ENCODE data around the gene CD3G.

The CD3G gene

GRCh38 chr11:118310781-118311485, 33.2 kb upstream of the CD3G start:
- H3K36me3 ChIP-seq (ENCODE audit: insufficient read depth, low read length): no peaks in the 10 kb centered on the region
- no peak overlapping the region for H3K27ac ChIP-seq (ENCODE audit: low read depth, low read length)

DNA sequence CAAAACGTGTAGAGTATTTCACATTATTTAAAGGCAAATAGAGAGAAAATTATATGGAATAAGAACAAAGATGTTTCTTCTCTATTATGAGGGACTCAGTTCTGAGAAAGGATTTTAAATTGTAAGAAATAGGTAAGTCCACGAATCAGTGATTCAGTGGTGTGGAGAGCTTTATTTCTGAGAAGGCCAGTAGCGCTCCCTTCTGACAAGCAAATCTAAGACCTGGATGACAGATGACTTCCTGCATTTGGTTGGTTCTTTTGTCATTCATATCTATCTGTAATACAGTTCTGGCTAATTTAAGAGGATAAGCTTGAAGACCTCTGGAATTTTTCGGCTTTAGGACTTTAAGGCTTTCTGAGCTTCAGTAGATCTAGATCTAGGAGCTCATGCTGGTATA, 32.6 kb upstream of the CD3G start:
- no peak overlapping the region for H3K4me3 ChIP-seq (ENCODE audit: low read depth, low read length)
- no peak overlapping the region for H3K27ac ChIP-seq (ENCODE audit: low read depth, low read length)
- peaks cover 74% of the 10 kb centered on the region for H3K27me3 ChIP-seq (ENCODE audit: insufficient read depth, low read length)
- H3K4me1 ChIP-seq (ENCODE audit: control insufficient read depth, insufficient read depth, low read length, unreplicated experiment): no peaks in the 10 kb centered on the region
- no peaks in the 10 kb centered on the region for H3K36me3 ChIP-seq (ENCODE audit: insufficient read depth, low read length)
- no peak overlapping the region for H2AFZ ChIP-seq (ENCODE audit: low read length, unreplicated experiment)
- H3K79me2 ChIP-seq (ENCODE audit: control insufficient read depth, insufficient read depth, low read length, unreplicated experiment): no peaks in the 10 kb centered on the region

More at GRCh38 chr11:118310781-118311485, 33.2 kb upstream of the CD3G start:
- H3K27me3 ChIP-seq (ENCODE audit: insufficient read depth, low read length): peaks cover 71% of the 10 kb centered on the region
- no peaks in the 10 kb centered on the region for H3K79me2 ChIP-seq (ENCODE audit: control insufficient read depth, insufficient read depth, low read length, unreplicated experiment)
- no peak overlapping the region for H3K4me3 ChIP-seq (ENCODE audit: low read depth, low read length)
- H3K4me1 ChIP-seq (ENCODE audit: control insufficient read depth, insufficient read depth, low read length, unreplicated experiment): no peaks in the 10 kb centered on the region
- H2AFZ ChIP-seq (ENCODE audit: low read length, unreplicated experiment): no peak overlapping the region

DNA sequence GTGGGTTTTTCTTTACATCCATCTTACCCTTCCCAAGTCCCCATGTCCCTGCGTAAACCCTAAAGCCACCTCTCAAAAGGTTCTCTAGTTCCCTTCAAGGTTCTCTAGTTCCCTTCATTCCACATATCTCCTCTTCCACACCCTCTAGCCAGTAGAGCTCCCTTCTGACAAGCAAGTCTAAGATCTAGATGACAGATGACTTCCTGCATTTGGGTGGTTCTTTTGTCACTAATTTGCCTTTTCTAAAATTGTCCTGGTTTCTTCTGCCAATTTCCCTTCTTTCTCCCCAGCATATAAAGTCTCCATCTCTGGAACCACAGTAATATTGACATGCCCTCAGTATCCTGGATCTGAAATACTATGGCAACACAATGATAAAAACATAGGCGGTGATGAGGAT, 31.8 kb upstream of the CD3G start:
- peaks cover 81% of the 10 kb centered on the region for H3K27me3 ChIP-seq (ENCODE audit: insufficient read depth, low read length)
- H3K79me2 ChIP-seq (ENCODE audit: control insufficient read depth, insufficient read depth, low read length, unreplicated experiment): no peaks in the 10 kb centered on the region
- H3K4me1 ChIP-seq (ENCODE audit: control insufficient read depth, insufficient read depth, low read length, unreplicated experiment): no peaks in the 10 kb centered on the region
- no peak overlapping the region for H3K27ac ChIP-seq (ENCODE audit: low read depth, low read length)
- H3K36me3 ChIP-seq (ENCODE audit: insufficient read depth, low read length): no peaks in the 10 kb centered on the region
- no peak overlapping the region for H2AFZ ChIP-seq (ENCODE audit: low read length, unreplicated experiment)
- H3K4me3 ChIP-seq (ENCODE audit: low read depth, low read length): no peak overlapping the region

DNA sequence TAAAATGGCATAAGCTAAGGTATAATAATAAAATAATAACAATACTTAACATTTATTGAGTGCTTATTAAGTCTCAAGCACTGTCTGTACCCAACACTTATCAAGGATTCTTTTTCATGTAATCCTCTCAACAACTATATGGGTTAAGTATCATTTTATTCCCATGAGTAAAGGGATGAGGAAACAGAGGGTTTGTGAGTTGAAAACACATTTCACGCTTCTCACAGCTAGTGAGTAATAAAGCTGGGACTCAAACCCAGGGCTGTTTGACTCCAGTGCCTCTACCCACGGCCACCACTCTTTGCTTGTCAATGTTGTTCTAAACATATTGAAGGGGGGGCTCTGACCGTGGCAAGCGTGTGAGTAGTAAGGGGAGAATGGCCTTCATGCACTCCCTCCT, 30.9 kb upstream of the CD3G start:
- H3K4me3 ChIP-seq (ENCODE audit: low read depth, low read length): no peak overlapping the region
- H3K27ac ChIP-seq (ENCODE audit: low read depth, low read length): no peak overlapping the region
- H3K4me1 ChIP-seq (ENCODE audit: control insufficient read depth, insufficient read depth, low read length, unreplicated experiment): no peaks in the 10 kb centered on the region
- peaks cover 79% of the 10 kb centered on the region for H3K27me3 ChIP-seq (ENCODE audit: insufficient read depth, low read length)
- H2AFZ ChIP-seq (ENCODE audit: low read length, unreplicated experiment): no peak overlapping the region
- H3K79me2 ChIP-seq (ENCODE audit: control insufficient read depth, insufficient read depth, low read length, unreplicated experiment): no peaks in the 10 kb centered on the region
- H3K36me3 ChIP-seq (ENCODE audit: insufficient read depth, low read length): no peaks in the 10 kb centered on the region

DNA sequence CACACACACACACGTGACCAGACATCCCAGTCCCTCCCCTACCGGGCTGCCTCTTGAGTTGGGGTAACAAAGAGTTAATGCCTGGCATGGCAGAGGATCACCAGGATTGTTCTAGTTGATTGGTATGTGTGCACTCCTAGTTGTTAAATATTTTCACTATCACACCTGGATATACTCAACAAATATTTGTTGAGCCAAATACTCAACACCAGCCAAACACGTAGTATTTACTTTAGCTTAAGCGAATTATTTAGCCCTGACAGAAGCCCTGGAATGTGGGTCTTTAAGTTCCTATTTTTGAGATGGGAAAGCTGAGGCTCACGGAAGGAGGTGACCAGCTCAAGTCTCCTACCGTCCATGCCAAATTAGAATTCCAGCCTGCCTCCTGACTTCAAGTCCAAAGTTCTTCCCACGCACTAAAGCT, 29.1 kb upstream of the CD3G start:
- H3K4me3 ChIP-seq (ENCODE audit: low read depth, low read length): no peak overlapping the region
- H2AFZ ChIP-seq (ENCODE audit: low read length, unreplicated experiment): no peak overlapping the region
- no peaks in the 10 kb centered on the region for H3K4me1 ChIP-seq (ENCODE audit: control insufficient read depth, insufficient read depth, low read length, unreplicated experiment)
- H3K36me3 ChIP-seq (ENCODE audit: insufficient read depth, low read length): no peaks in the 10 kb centered on the region
- no peak overlapping the region for H3K27ac ChIP-seq (ENCODE audit: low read depth, low read length)
- peaks cover 79% of the 10 kb centered on the region for H3K27me3 ChIP-seq (ENCODE audit: insufficient read depth, low read length)
- no peaks in the 10 kb centered on the region for H3K79me2 ChIP-seq (ENCODE audit: control insufficient read depth, insufficient read depth, low read length, unreplicated experiment)

DNA sequence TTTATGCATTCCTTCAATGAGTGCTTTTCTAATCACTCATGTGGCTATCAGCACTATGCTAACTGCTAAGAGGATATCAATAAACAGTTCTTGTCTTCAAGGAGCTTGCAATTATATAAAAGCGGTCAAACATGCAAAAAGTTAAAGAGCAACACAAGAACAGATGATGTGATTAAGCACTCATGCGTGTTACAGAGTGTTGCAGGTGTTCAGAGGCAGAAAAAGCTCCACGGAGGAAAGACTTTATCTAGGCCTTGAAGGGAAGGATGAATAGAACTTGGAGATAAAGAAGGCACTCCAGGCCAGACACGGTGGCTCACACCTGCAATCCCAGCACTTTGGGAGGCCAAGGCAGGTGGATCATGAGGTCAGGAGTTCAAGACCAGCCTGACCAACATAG, 26.0 kb upstream of the CD3G start:
- Histone ChIP-seq H2AFZ (ENCODE audit: low read length, unreplicated experiment) (no peak overlapping the region), H3K27ac (ENCODE audit: low read depth, low read length) (no peak overlapping the region), H3K79me2 (ENCODE audit: control insufficient read depth, insufficient read depth, low read length, unreplicated experiment) (no peaks in the 10 kb centered on the region), H3K27me3 (ENCODE audit: insufficient read depth, low read length) (peaks cover 68% of the 10 kb centered on the region), H3K4me1 (ENCODE audit: control insufficient read depth, insufficient read depth, low read length, unreplicated experiment) (no peaks in the 10 kb centered on the region), H3K4me3 (ENCODE audit: low read depth, low read length) (no peak overlapping the region), H3K36me3 (ENCODE audit: insufficient read depth, low read length) (no peaks in the 10 kb centered on the region)

DNA sequence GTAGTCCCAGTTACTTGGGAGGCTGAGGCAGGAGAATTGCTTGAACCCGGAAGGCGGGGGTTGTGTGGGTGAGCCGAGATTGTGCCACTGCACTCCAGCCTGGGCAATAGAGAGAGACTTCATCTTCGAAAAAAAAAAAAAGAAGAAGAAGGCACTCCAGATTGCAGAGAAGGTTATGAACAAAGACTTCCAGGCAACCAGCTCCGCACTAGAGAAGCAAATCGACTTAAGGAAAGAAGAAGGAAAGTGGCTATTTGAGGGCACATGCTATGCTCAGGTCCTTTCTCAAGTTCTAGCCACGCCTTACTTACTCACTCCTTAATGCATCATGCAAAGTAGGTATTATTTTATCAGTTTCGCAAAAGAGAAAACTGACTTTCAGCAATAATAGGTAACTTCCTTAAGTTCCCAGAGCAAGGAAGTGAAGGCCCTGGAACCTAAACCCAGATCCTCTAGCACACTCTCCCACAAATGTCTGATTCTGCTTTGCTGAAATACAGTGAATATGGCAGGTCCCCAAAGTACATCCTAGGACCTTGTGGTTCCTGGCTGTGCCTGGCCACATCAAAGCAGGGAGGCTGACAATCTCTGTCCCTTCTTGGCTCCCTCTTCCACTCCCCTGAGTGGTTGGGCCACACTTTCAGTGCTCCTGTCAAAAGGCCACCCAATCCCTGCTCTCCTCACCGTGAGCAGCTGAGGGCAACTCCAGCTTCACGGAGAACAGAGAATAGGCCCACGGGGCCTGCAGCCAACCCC, 25.4 kb upstream of the CD3G start:
- Histone ChIP-seq H3K4me1 (ENCODE audit: control insufficient read depth, insufficient read depth, low read length, unreplicated experiment) (no peaks in the 10 kb centered on the region), H2AFZ (ENCODE audit: low read length, unreplicated experiment) (no peak overlapping the region), H3K4me3 (ENCODE audit: low read depth, low read length) (no peak overlapping the region), H3K79me2 (ENCODE audit: control insufficient read depth, insufficient read depth, low read length, unreplicated experiment) (no peaks in the 10 kb centered on the region), H3K27ac (ENCODE audit: low read depth, low read length) (no peak overlapping the region), H3K36me3 (ENCODE audit: insufficient read depth, low read length) (no peaks in the 10 kb centered on the region), H3K27me3 (ENCODE audit: insufficient read depth, low read length) (peaks cover 68% of the 10 kb centered on the region)

DNA sequence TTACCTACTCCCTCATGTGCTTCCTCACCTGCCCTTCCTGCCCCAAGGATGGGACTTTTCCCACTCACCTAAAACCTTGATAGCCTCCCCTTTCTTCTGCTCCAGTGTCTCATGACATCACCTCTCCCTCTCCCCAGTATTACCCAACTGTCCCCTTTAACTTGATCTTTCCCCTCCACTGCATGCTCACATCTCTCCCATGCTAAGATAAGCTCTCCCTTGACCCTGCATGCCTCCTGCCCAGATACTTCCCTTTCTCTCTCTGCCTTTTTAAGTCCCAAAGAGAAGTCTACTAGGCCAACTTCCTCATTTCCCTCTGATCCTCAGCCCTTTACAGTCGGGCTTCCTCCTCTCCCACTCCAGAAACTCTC, 24.8 kb upstream of the CD3G start:
- Histone ChIP-seq H3K27ac (ENCODE audit: low read depth, low read length) (no peak overlapping the region), H3K79me2 (ENCODE audit: control insufficient read depth, insufficient read depth, low read length, unreplicated experiment) (no peaks in the 10 kb centered on the region), H3K27me3 (ENCODE audit: insufficient read depth, low read length) (peaks cover 65% of the 10 kb centered on the region), H2AFZ (ENCODE audit: low read length, unreplicated experiment) (no peak overlapping the region), H3K4me1 (ENCODE audit: control insufficient read depth, insufficient read depth, low read length, unreplicated experiment) (no peaks in the 10 kb centered on the region), H3K36me3 (ENCODE audit: insufficient read depth, low read length) (no peaks in the 10 kb centered on the region), H3K4me3 (ENCODE audit: low read depth, low read length) (no peak overlapping the region)

DNA sequence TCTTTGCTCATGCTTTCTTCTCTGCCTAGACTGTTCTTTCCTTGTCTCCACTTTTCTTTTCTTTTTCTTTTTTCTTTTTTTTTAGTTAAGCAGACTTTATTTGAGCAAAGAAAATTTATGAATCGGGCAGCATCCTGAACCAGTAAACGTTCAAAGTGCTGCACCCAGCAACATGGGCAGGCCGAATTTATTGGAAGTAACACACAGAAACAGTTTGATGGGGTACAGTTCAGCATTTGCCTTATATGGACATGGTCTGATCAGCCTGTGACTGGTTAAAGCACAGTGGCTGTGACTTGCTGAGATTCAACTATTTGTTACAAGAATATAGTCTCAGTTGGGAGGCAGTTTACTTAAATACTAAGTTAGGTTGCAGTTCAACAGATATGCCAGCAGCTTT, 23.6 kb upstream of the CD3G start:
- Histone ChIP-seq H3K79me2 (ENCODE audit: control insufficient read depth, insufficient read depth, low read length, unreplicated experiment) (no peaks in the 10 kb centered on the region), H3K4me1 (ENCODE audit: control insufficient read depth, insufficient read depth, low read length, unreplicated experiment) (no peaks in the 10 kb centered on the region), H3K27ac (ENCODE audit: low read depth, low read length) (no peak overlapping the region), H3K27me3 (ENCODE audit: insufficient read depth, low read length) (peaks cover 57% of the 10 kb centered on the region), H3K4me3 (ENCODE audit: low read depth, low read length) (no peak overlapping the region), H2AFZ (ENCODE audit: low read length, unreplicated experiment) (no peak overlapping the region), H3K36me3 (ENCODE audit: insufficient read depth, low read length) (no peaks in the 10 kb centered on the region)

DNA sequence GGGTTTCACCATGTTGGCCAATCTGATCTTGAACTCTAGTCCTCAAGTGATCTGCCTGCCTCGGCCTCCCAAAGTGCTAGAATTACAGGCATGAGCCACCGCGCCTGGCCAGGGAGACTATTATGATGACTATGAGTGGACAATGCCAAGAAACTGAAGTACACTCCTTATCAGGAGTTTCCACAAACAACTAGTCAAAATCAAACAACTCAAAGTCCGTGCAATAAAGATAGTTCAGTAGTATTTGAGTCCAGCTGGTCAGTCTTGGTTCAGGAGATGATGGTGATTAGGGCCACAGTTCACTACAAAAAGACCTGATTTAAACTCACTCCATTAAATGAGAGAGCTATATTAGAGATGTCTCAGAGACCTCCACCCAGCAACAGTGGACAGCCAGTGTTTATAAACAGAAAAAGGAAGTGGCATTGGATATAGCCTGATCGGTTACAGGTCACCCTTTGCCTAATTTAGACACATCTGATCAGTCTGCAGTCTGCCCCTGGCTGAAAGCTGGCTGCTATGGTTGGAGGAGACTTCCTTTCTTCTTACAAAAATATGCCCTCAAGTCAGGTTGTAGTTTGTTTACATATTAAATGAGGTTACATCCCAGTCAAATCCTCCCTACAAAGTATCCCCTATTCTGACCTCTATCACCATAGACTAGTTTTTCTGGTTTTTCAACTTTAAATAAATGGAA, 22.6 kb upstream of the CD3G start:
- H3K79me2 ChIP-seq (ENCODE audit: control insufficient read depth, insufficient read depth, low read length, unreplicated experiment): no peaks in the 10 kb centered on the region
- H2AFZ ChIP-seq (ENCODE audit: low read length, unreplicated experiment): no peak overlapping the region
- H3K4me3 ChIP-seq (ENCODE audit: low read depth, low read length): no peak overlapping the region
- H3K4me1 ChIP-seq (ENCODE audit: control insufficient read depth, insufficient read depth, low read length, unreplicated experiment): no peaks in the 10 kb centered on the region
- H3K27ac ChIP-seq (ENCODE audit: low read depth, low read length): no peak overlapping the region
- H3K27me3 ChIP-seq (ENCODE audit: insufficient read depth, low read length): peaks cover 51% of the 10 kb centered on the region
- no peaks in the 10 kb centered on the region for H3K36me3 ChIP-seq (ENCODE audit: insufficient read depth, low read length)

Data from ACC112 (cell line).